BJ (cell line): Measurements from ENCODE around the gene CD9. TPM values are rescaled to one million over a fixed set of nuclear protein-coding genes. Genes with fewer than 3 reads are reported as not detected.

Source experiments
- CTCF ChIA-PET: fragments of 350-600 bp; formaldehyde crosslinking; extraction: SDS; loops from one replicate; lab custom pipeline; 2021; ENCODE audit warnings: antibody characterized with exemption, inconsistent platforms; lab: Yijun Ruan, JAX
- POLR2A ChIA-PET: fragments of 300-600 bp; sonication (Branson Sonifier 250); formaldehyde crosslinking; extraction: SDS; loops from one replicate; lab custom pipeline; 2021; ENCODE audit warnings: antibody characterized with exemption; lab: Charles Lee
- DNase-seq: peaks from one replicate; pipeline ENCODE4 v3.0.0-alpha.2; 2011; ENCODE audit warnings: low read depth
- H3K27me3 ChIP-seq: 2 replicates; pipeline ENCODE4 v1.6.0; 2011; ENCODE audit warnings: low read length; ENCODE audit not compliant: control insufficient read depth, insufficient read depth
- H3K36me3 ChIP-seq: 2 replicates; pipeline ENCODE4 v1.5.1; 2011; ENCODE audit warnings: low read length; ENCODE audit not compliant: control insufficient read depth, insufficient read depth
- H3K4me3 ChIP-seq: 2 replicates; pipeline ENCODE4 v1.5.1; 2011; ENCODE audit warnings: low read depth, mild to moderate bottlenecking, control low read depth, low read length
- CTCF ChIP-seq: IDR thresholded peaks from 2 replicates; pipeline ENCODE4 v1.5.1; 2011; ENCODE audit warnings: low read depth, mild to moderate bottlenecking, control low read depth, inconsistent platforms, low read length, moderate library complexity; ENCODE audit not compliant: insufficient read depth
- polyA plus RNA-seq: library from polyadenylated mRNA; depleted of rRNA; stranded (reverse); fragments of >200 nt; gene quantifications from 2 replicates; pipeline ENCODE4 v1.2.3, GENCODE V29; 2011

The CD9 gene
- polyA plus RNA-seq, 1 experiment = 86.0 TPM

DNA sequence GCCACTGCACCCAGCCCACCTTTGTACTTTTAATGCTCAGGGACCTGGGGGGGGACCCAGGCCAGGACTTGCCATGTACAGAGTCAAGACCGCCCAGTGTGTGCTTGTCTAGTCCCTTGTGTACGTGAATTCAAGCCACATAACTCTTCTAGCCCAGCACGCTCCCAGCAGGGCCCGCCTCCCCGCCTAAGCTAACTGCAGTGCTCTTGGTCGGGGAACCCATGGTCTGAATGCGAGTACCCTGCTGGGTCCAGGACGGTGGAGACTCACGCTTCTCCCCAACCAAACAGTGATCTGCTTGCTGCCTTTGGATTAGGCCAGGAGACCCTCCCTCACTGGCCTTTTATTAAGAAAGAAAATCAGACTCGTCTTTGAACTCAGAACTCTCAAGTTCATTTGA is 23.3 kb downstream of the CD9 start:
- no peak for DNase-seq
- ChIA-PET POLR2A (no interaction called here), CTCF (interaction anchor here (0.7 kb wide), 1 partner anchor 55 kb away, joined by 3 read pairs; no protein-coding TSS in a partner anchor)
- no peak overlapping the region for H3K4me3 ChIP-seq
- TF ChIP-seq CTCF = no peak
- H3K36me3 ChIP-seq = no peaks in the 10 kb centered on the region; the same call in none of the 2 replicates
- no peaks in the 10 kb centered on the region for H3K27me3 ChIP-seq

- ChIA-PET CTCF (interaction anchor here (1.2 kb wide), 1 partner anchor 11 kb away, joined by 5 read pairs; no protein-coding TSS in a partner anchor), POLR2A (no interaction called here)
- no peak overlapping the region for H3K4me3 ChIP-seq
- no peak for DNase-seq
- no peaks in the 10 kb centered on the region for H3K27me3 ChIP-seq
- TF ChIP-seq CTCF = no peak
- no peaks in the 10 kb centered on the region; the same call in none of the 2 replicates for H3K36me3 ChIP-seq
Measured at GRCh38 chr12:6224550-6224949, 24.4 kb downstream of the CD9 start.

DNA sequence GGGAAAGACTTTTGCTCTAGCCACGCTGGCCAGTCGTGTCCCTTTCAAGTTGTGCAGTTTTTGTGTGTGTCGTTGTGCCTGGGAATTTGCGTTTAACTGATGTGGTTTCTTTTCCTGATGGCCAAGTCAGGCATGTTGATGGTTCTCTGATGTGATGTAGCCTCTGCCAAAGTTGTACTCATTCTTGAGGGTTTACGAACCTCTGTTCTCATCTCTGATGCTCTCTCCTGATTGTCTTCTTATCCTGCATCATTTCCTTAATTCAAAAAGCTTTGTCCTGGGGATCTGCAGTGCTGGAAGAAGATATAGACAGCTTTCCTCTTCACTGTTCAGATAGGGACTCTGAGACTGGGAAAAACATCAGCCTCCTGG is 25.4 kb downstream of the CD9 start:
- ChIA-PET CTCF (interaction anchor here (1.3 kb wide), 1 partner anchor 59 kb away, joined by 4 read pairs; no protein-coding TSS in a partner anchor), POLR2A (no interaction called here)
- no peak for TF ChIP-seq CTCF
- no peaks in the 10 kb centered on the region; the same call in none of the 2 replicates for H3K36me3 ChIP-seq
- H3K4me3 ChIP-seq = no peak overlapping the region
- no peak for DNase-seq
- no peaks in the 10 kb centered on the region for H3K27me3 ChIP-seq

GRCh38 chr12:6226002-6226678 is 25.9 kb downstream of the CD9 start:
- no peaks in the 10 kb centered on the region for H3K27me3 ChIP-seq
- TF ChIP-seq CTCF = no peak
- ChIA-PET POLR2A (no interaction called here), CTCF (interaction anchor here (0.7 to 1.5 kb wide), 3 partner anchors 31 to 306 kb away, joined by 3 to 6 read pairs (median 4); no protein-coding TSS in a partner anchor)
- H3K36me3 ChIP-seq = no peaks in the 10 kb centered on the region; the same call in none of the 2 replicates
- H3K4me3 ChIP-seq = no peak overlapping the region
- DNase-seq = no peak

DNA sequence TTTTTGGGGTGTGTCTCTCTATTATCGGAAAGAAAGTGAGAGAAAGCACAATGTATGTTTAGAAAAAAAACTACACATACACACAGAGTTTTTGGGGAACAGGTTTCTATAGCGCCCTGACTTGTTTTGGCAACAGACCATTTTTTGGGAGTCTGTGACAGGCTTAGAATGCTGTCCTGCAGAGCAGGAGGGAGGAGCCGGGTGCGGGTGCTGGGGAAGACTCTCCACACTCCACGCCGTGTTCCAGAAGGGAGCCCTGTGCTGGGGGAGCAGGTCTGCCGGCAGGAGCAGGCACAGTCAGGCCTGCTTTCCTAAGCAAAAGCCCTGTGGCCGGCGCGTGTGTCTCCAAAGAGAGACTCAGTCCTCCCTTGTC is 26.5 kb downstream of the CD9 start:
- POLR2A ChIA-PET = no interaction called here
- CTCF ChIA-PET = interaction anchor here (0.7 to 4.1 kb wide), 4 partner anchors 31 to 306 kb away, joined by 3 to 34 read pairs (median 5); no protein-coding TSS in a partner anchor
- no peak for DNase-seq
- Histone ChIP-seq H3K4me3 (no peak overlapping the region), H3K27me3 (no peaks in the 10 kb centered on the region), H3K36me3 (no peaks in the 10 kb centered on the region; the same call in none of the 2 replicates)
- no peak for TF ChIP-seq CTCF
